Tibial nerve (tissue), 4 donors: Measurements from ENCODE around the gene GORASP2. TPM values are rescaled to one million over a fixed set of nuclear protein-coding genes. Genes with fewer than 3 reads are reported as not detected.

Experiments
- DNase-seq, 2 donors: peaks; one replicate each; pipeline ENCODE4 v3.0.0-alpha.2; 2019; ENCODE audit warnings: low spot score in 2 of 2
- H3K27ac ChIP-seq, 4 donors: fragments of 200-600 bp; sonication (generic) in 3 of 4; one replicate each; pipeline ENCODE4 v1.5.1; 2017 to 2019; ENCODE audit warnings: mild to moderate bottlenecking in 1 of 4
- H3K27me3 ChIP-seq, 2 donors: fragments of 200-600 bp; sonication (generic) in 1 of 2; one replicate each; pipeline versions ENCODE4 v1.5.1 to v1.6.0; 2017 to 2019
- H3K36me3 ChIP-seq, 3 donors: fragments of 200-600 bp; sonication (generic); one replicate each; pipeline ENCODE4 v1.5.1; 2018 to 2019
- H3K4me1 ChIP-seq, 4 donors: fragments of 200-600 bp; sonication (generic) in 3 of 4; one replicate each; pipeline ENCODE4 v1.5.1; 2017 to 2019
- H3K4me3 ChIP-seq, 4 donors: fragments of 200-600 bp; sonication (generic) in 3 of 4; one replicate each; pipeline ENCODE4 v1.5.1; 2017 to 2019; ENCODE audit warnings: mild to moderate bottlenecking in 1 of 4, moderate library complexity in 1 of 4
- H3K9me3 ChIP-seq, 4 donors: fragments of 200-600 bp; sonication (generic) in 3 of 4; one replicate each; pipeline ENCODE4 v1.5.1; 2017 to 2019
- EP300 ChIP-seq, 2 donors: sonication (generic); formaldehyde crosslinking; IDR thresholded peaks; one replicate each; pipeline ENCODE4 v1.6.1; 2017; ENCODE audit warnings: antibody characterized with exemption in 2 of 2, mild to moderate bottlenecking in 1 of 2
- POLR2A ChIP-seq, 2 donors: fragments of 450-650 bp; IDR thresholded peaks; one replicate each; pipeline ENCODE4 v1.6.1; 2017; ENCODE audit warnings: antibody characterized with exemption in 2 of 2, mild to moderate bottlenecking in 2 of 2, moderate library complexity in 2 of 2
- WGBS, 2 donors: methylation state at CpG; one replicate each; pipeline ENCODE4 v1.1.5; 2018; 5-methylcytosine and 5-hydroxymethylcytosine counted together
- total RNA-seq, 4 donors: library from RNA; depleted of rRNA; stranded (reverse); fragments of >200 nt; gene quantifications; one replicate each; pipeline ENCODE4 v1.1.0, GENCODE V29; 2016
- TF ChIP-seq, protein P1 (sequence below), 5 experiments: fragments of 200-600 bp in 3 of 5; fragments of 450-650 bp in 2 of 5; sonication (generic) in 3 of 5; IDR thresholded peaks; one replicate each; pipeline ENCODE4 v1.5.1; 2016 to 2019; ENCODE audit warnings: antibody characterized with exemption in 5 of 5, mild to moderate bottlenecking in 3 of 5, moderate library complexity in 2 of 5

The GORASP2 gene
- total RNA-seq, 4 donors from 2014 or later: 22.2 to 35.4 (median 27.4) TPM

- 95% methylated on average over 4 of the region's 4 CpGs for WGBS, 2 donors
- no peaks in the 10 kb centered on the region for H3K9me3 ChIP-seq
- no peak overlapping the region for H3K27ac ChIP-seq
- H3K4me1 ChIP-seq: no peaks in the 10 kb centered on the region
- TF ChIP-seq, protein P1, sequence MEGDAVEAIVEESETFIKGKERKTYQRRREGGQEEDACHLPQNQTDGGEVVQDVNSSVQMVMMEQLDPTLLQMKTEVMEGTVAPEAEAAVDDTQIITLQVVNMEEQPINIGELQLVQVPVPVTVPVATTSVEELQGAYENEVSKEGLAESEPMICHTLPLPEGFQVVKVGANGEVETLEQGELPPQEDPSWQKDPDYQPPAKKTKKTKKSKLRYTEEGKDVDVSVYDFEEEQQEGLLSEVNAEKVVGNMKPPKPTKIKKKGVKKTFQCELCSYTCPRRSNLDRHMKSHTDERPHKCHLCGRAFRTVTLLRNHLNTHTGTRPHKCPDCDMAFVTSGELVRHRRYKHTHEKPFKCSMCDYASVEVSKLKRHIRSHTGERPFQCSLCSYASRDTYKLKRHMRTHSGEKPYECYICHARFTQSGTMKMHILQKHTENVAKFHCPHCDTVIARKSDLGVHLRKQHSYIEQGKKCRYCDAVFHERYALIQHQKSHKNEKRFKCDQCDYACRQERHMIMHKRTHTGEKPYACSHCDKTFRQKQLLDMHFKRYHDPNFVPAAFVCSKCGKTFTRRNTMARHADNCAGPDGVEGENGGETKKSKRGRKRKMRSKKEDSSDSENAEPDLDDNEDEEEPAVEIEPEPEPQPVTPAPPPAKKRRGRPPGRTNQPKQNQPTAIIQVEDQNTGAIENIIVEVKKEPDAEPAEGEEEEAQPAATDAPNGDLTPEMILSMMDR (IDR thresholded peaks at IDR 0.05): no peak
- TF ChIP-seq EP300 (IDR thresholded peaks at IDR 0.05): no peak
- TF ChIP-seq POLR2A (IDR thresholded peaks at IDR 0.05): no peak
- peaks cover 0 to 58% (median 7%) of the 10 kb centered on the region in 3 donors for H3K36me3 ChIP-seq
- H3K27me3 ChIP-seq: no peaks in the 10 kb centered on the region
- no peak overlapping the region for H3K4me3 ChIP-seq
- no peak for DNase-seq
Measured at GRCh38 chr2:171009386-171009785, 80.3 kb downstream of the GORASP2 start.

DNA sequence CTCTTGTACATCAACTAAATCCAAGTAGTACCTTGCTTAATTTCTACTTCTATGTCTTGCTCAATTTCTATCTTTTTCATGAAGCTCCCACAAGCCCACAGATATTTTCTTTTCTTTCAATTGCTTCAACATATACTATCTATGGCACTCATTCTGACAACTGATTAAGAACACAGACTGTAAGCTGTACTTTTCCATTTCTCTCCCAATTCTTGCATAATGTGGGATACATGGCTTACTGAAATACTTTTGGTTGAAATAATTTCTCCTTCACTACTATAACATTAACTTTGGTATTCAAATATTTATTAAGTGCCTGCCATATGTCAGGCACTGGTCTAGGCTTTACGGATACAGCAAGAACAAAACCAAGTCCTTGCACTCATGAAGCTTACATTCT lies 84.8 kb downstream of the GORASP2 start:
- no peaks in the 10 kb centered on the region for H3K9me3 ChIP-seq
- no peak overlapping the region for H3K4me3 ChIP-seq
- 49 to 100% methylated on average over 1 of the region's 1 CpG for WGBS, 2 donors
- DNase-seq: no peak
- TF ChIP-seq, protein P1 (IDR thresholded peaks at IDR 0.05): no peak
- no peak for TF ChIP-seq EP300 (IDR thresholded peaks at IDR 0.05)
- no peak for TF ChIP-seq POLR2A (IDR thresholded peaks at IDR 0.05)
- no peak overlapping the region for H3K27ac ChIP-seq
- no peaks in the 10 kb centered on the region for H3K4me1 ChIP-seq
- no peaks in the 10 kb centered on the region for H3K27me3 ChIP-seq
- H3K36me3 ChIP-seq: peaks cover 0 to 53% (median 7%) of the 10 kb centered on the region in 3 donors

DNA sequence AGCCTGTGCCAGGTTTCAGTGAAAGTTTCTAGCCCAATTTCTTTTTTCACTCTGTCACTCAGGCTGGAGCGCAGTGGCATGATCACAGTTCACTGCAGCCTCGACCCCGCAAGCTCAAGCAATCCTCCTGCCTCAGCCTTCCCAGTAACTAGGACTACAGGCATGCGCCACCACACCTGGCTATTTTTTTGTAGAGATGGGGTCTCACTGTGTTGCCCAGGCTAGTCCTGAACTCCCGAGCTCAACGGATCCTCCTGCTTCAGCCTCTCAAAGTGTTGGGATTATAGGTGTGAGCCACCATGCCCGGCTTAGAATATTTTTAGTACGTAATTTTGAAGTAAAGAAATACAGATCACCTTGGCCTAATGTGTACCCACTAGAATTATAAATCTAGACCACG lies 87.1 kb downstream of the GORASP2 start:
- Histone ChIP-seq H3K27ac (no peak overlapping the region), H3K9me3 (no peaks in the 10 kb centered on the region), H3K36me3 (peaks cover 0 to 35% (median under 1%) of the 10 kb centered on the region in 3 donors), H3K27me3 (no peaks in the 10 kb centered on the region), H3K4me1 (no peaks in the 10 kb centered on the region), H3K4me3 (no peak overlapping the region)
- TF ChIP-seq, protein P1 (IDR thresholded peaks at IDR 0.05): no peak
- TF ChIP-seq POLR2A (IDR thresholded peaks at IDR 0.05) (no peak), EP300 (IDR thresholded peaks at IDR 0.05) (no peak)
- WGBS, 2 donors: 92 to 97% methylated on average over 9 of the region's 9 CpGs
- no peak for DNase-seq

Other genes with a start within 250 kb of the GORASP2 start
- gene SP5, start 213.9 kb upstream of the GORASP2 start, total RNA-seq: 10 to 100 TPM in 1 of 4 donors, 1 to 10 TPM in 3; 6.6 to 14.1 (median 8.4) TPM
- under 1 TPM in 1 of 4 donors, not detected in 3; 0.98 TPM for gene ERICH2, start 158.9 kb upstream of the GORASP2 start, total RNA-seq
- 1 to 10 TPM in 1 of 4 donors, not detected in 3; 1.2 TPM for gene GAD1, start 112.4 kb upstream of the GORASP2 start, total RNA-seq
- 10 to 100 TPM; 25.7 to 54.7 (median 45.4) TPM for gene TLK1, start 231.6 kb downstream of the GORASP2 start, total RNA-seq